Activated CD4-positive, alpha-beta T cell treated with anti-CD3 and anti-CD28 coated beads for 24 hours (primary cell): ENCODE measurements around the gene VMP1.
"Not testable (repeated sequence)": the region's sequence is repeated elsewhere in the genome, so short reads cannot be mapped to it uniquely, and the experiment has no call there.

ENCODE experiments used
- DNase-seq, 2 donors: peaks; one replicate each; pipeline ENCODE4 v3.0.0-alpha.2; 2020; ENCODE audit warnings: low read depth in 2 of 2

The VMP1 gene

DNA sequence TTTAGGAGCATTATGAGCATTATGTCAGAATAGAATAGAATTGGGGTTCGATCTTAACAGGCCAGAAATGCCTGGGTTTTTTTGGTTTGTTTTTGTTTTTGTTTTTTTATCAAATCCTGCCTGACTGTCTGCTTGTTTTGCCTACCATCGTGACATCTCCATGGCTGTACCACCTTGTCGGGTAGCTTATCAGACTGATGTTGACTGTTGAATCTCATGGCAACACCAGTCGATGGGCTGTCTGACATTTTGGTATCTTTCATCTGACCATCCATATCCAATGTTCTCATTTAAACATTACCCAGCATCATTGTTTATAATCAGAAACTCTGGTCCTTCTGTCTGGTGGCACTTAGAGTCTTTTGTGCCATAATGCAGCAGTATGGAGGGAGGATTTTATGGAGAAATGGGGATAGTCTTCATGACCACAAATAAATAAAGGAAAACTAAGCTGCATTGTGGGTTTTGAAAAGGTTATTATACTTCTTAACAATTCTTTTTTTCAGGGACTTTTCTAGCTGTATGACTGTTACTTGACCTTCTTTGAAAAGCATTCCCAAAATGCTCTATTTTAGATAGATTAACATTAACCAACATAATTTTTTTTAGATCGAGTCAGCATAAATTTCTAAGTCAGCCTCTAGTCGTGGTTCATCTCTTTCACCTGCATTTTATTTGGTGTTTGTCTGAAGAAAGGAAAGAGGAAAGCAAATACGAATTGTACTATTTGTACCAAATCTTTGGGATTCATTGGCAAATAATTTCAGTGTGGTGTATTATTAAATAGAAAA lies 133.8 kb downstream of the VMP1 start:
- not testable (repeated sequence) for DNase-seq

DNA sequence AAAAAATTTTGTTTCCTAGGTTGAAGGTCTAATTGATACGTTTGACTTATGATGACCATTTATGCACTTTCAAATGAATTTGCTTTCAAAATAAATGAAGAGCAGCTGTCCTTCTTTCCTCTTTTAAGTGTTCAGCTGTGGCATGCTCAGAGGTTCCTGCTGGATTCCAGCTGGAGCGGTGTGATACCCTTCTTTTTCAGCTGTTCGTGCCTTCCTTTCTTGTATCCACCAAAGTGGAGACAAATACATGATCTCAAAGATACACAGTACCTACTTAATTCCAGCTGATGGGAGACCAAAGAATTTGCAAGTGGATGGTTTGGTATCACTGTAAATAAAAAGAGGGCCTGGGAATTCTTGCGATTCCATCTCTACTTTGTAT lies 134.4 kb downstream of the VMP1 start:
- DNase-seq = not testable (repeated sequence)

DNA sequence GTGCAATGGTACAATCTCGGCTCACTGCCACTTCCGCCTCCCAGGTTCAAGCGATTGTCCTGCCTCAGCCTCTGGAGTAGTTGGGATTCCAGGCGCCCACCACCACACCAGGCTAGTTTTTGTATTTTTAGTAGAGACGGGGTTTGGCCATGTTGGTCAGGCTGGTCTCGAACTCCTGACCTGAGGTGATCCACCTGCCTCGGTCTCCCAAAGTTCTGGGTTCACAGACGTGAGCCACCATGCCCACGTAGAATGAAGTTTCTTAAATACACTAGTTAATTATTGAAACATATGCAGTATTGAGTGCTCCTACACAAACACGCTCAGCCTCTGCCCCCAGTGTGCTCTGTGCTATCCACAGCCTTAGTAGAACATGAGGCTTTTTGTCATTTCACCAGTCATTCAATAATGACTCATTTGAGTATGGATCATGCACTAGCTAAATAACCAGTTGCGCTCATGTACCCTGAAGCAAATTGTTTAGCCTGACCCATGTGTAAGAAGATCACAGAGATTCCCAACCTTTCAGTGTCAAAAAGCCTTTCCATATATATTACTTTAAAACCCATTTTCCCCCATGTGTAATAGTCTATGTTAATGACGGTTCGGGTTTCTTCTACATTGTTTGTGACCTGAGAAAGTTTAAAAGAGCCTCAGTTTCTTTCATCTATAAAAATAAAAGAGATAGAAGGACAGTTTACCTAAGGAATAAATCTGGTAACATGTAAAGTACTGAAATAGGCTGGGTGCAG lies 135.6 kb downstream of the VMP1 start:
- peak in 1 of 2 donors; percentile 67 for DNase-seq

DNA sequence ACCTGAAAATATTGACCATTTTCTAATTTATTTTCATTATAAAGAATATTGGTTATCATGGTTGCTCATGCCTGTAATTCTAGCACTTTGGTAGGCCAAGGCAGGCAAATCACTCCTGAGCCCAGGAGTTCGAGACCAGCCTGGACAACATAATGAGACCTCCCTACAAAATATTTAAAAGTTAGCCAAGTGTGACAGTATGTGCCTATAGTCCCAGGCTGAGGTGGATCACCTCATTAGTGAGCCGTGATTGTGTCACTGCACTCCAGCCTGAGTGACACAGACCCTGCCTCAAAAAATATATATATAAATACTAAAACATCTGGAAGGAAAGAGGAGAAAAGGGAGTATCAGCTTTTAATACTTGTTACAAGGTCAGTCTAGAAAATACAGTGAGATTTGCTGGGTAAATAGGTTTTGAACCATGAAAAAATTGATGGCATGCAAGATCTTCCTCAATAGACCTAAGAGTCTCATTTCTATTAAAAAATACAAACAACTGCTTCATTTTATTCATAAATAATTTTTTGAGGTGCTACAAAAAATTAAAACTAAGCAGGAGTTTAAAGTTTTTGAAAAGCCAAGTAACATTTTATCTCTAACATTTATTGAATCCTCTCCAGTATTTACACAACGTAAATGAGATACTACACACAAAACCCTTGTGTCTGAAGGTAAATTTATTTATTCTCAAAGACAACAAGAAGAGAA lies 137.6 kb downstream of the VMP1 start:
- DNase-seq = no peak

DNA sequence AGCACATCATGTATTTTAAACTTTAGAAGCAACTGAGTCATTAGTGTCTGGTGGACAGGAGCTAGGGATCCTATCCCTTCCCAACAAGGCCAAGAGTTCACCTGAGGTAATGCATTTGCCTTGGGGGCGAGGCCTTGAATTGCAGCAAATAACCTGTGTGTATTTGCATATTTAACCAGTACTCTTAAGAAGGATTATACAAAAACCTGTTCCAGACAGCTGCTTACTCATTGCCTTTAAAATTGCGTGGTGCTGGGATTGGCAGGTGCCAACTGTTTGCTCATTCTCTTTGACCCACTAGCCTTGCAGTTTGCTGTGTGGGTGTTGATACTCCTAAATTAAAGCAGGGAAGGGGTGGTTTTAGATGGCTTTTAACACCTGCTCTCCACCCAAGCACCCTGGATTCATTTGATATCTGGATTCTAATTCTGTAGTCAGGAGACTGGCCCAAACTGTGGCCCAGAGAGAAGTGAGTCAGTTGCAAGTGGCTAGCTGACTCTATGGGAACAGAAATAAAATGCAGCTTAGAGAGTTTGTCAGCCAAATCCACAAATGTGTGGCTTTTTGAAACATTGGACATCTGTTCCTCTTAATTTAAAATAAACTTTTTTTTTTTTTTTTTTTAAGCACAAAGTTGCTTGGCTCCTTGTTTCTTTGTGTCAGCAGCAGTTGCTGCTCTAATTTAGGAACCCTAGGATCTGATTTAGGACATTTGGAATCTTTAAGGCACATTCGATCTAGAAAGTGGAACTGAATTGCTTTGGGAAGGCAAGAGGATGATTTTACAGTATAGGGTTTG lies 138.3 kb downstream of the VMP1 start:
- no peak for DNase-seq

DNA sequence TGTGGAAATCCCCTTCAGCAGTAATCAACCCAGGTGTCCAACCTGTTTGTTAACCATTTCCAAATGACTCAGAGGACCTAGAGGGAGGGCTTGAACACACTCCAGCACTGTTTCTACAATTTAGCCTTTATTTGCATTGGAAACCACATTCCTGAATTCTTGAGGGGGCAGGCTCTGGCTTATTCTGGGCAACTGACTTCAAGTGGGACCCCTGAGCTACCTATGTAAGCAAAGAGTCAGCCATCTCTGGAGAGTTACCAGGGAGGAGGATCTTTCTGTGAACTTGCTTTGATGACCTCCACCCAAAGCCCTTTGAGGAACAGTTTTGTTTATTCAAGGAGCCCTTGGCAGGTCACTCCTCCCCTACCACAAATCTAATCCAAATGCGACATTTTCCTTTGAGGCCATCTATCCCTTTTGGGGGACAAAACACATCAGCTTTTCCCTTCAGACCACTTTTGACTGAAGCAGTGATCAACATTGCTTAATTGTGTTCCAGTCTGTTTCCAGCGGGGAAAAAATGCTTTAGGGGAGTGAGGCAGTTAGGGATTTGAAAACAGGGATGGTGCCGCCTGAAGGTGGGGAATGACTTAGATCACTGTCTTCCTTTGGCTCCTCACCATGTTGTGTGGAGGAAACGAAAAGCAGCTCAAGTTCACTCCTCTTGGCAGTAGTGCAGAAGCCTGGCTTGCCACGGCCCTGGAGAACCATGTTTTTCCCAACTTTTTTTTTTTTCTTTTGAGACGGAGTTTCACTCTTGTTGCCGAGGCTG lies 139.1 kb downstream of the VMP1 start:
- no peak for DNase-seq

DNA sequence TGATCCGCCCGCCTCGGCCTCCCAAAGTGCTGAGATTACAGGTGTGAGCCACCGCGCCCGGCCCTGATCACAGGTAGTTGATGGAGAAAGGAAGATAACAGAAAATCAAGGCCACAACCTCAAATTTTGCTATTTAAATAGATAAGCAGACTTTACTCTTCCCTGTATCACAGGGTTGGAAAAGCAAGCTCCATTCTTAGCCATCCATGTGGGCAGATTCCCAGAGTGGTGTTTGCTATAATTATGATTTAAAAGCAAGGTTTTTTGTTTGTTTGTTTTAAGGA lies 140.9 kb downstream of the VMP1 start:
- DNase-seq = no peak

DNA sequence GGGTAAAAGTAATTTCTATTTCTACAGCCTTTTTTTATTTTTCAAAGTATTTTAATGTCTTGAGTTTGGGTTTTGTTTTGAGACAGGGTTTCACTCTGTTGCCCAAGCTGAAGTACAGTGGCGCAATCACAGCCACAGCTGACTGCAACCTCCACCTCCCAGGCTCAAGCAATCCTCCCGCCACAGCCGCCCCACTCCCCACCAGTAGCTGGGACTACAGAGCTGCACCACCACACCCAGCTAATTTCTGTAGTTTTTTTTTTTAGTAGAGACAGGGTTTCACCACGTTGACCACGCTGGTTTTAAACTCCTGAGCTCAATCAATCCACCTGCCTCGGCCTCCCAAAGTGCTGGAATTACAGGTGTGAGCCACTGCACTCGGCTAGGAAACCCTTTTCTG lies 141.3 kb downstream of the VMP1 start:
- DNase-seq = no peak

DNA sequence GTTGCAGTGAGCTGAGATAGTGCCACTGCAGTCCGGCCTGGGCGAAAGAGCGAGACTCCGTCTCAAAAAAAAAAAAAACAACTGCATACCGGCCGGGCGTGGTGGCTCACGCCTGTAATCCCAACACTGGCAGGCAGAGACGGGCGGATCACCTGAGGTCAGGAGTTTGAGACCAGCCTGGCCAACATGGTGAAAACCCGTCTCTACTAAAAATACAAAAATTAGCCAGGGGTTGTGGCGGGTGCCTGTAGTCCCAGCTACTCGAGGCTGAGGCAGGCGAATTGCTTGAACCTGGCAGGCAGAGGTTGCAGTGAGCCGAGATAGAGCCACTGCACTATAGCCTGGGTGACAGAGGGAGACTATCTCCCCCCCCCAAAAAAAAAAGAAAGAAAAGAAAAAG lies 142.9 kb downstream of the VMP1 start:
- DNase-seq = not testable (repeated sequence)

DNA sequence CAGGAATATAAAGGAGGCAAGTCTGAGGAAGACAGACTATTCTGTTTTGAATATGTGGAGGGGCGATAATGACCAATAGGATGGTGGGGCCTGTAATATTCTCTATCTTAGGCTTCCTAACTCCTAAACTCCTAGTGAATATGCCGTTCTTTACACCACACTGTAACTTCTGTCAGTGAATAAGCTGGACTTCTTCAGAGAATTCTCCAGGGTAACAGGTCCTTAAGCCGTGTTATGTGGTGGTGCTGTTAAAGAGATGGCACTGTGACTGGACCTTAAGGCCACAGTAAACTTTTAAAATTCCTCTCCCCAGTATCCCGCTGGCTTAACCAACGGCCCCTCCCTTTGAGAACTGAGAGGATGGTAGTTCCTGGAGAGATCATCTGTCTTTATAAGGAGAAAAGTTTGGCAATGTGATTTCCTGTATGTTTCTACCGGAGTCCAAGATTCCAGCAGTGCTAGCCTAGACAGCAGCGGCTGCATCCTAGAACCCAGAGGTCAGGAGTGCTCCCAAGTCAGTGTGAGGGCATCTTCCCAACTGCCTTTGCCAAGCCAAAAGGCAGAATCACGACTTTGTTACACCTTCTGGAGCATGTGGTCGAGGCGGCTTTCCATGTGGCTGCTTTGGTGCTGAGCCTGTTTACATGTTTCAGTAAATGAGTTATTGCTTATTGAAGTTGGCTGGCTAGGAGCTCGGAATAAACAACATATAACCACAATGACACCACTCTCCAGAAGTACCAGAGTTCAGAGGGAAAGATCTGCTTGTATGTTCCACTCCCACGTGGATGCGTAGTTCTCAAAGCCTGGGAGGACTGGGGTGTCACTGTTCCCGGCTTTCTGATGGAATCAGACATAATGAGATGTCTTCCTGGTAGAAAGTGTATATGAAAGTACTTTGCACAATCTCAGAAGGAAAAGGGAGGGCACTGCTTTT lies 144.3 kb downstream of the VMP1 start:
- DNase-seq = no peak

DNA sequence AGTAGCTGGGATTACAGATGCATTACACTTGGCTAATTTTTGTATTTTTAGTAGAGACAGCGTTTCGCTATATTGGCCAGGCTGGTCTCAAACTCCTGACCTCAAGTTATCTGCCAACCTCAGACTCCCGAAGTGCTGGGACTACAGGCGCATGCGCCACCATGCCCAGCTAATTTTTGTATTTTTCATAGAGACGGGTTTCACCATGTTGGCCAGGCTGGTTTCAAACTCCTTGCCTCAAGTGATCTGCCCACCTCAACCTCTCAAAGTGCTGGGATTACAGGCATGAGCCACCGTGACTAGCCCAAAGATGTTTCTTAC lies 145.4 kb downstream of the VMP1 start:
- not testable (repeated sequence) for DNase-seq

DNA sequence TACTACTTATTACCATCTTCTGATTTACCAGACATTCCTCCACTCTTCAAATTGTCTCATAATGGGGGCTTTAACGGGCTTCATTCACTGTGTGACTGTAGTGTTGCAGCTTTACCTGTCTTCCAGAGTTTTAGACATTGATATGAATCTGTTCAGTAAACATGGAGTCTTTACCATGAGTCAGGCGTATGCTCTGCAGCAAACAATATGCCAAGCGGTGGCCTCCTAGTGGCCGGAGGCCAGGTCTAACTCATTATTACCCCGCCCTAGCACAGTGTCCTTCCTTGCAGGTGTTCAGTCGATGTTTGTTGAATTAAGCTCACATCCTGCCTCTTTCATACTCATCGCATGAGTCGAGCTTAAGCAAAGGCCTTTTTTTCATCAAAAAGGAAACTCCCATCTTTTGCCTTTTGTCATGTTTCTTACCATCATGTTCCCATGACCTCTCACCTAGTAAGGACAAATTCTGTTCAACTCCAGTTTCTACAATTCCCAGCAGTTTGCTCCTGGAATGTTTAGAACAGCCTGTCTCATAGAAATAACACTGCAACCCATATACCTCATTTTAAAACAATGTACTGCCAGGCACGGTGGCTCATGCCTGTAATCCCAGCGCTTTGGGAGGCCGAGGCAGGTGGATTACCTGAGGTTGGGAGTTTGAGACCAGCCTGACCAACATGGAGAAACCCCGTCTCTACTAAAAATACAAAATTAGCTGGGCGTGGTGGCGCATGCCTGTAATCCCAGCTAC lies 145.9 kb downstream of the VMP1 start:
- DNase-seq = no peak

DNA sequence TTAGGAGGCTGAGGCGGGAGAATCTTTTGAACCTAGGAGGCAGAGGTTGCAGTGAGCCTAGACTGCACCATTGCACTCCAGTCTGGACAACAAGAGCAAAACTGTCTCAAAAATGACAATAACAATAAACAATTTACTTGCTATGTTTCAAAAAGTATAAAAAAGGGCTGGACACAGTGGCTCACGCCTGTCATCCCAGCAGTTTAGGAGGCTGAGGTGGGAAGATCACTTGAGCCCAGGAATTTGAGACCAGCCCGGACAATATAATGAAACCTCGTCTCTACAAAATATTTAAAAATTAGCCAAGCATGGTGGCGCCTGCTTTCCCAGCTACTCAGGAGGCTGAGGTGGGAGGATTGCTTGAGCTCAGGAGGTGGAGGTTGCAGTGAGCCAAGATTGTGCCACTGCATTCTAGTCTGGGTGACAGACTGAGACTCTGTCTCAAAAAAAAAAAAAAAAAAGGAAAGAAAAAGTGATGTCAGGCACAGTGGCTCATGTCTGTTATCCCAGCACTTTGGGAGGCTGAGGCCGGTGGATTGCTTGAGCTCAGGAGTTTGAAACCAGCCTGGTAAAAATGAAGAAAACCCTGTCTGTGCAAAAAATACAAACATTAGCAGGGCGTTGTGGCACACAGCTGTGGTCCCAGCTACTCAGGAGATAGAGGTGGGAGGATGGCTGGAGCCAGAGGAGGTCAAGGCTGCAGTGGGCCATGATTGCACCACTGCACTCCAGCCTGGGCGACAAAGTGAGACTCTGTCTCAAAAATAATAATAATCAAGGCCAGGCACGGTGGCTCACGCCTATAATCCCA lies 146.7 kb downstream of the VMP1 start:
- DNase-seq = not testable (repeated sequence)

DNA sequence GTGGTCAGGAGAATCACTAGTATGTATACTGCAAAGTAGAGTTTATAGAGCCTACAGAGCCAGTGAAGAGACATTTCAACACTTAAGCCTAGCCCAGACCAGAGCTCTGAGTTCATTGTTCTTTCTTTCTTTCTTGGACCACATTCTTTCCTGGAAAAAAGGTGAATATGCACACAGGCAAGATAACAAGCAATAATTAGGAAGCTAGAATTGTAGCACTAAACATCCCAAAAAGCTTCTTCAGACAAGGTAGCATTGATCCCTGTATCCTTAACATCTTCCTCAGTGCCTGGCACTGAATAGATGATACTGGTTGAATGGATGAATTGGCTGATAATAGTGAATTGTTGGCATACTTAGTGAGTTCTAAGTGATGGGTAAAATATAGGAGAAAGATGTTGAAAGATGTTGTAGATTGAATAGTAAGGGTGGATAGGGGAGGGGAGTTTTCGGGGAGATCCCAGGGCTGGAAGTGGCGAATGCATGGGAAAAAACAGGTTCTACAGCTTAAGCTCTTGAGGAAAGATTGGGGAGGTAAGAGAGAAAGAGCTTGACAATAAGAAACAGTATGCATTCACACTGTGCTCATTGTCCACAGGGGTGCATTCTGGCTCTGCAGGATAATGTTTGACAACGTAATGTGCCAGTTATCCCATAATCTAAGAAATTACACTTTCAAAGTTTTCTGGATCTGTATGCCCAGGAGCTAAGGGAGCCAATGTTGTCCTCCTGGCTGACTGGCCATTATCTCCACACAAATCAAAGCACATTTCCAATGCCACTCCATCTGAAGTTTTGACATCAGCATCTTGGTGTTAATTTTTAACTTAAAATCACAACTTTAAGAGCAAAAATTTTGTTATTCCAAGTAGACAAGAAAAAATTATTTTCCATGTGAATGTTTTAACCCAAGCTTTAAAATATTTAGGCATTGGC lies 149.7 kb downstream of the VMP1 start:
- DNase-seq = no peak

DNA sequence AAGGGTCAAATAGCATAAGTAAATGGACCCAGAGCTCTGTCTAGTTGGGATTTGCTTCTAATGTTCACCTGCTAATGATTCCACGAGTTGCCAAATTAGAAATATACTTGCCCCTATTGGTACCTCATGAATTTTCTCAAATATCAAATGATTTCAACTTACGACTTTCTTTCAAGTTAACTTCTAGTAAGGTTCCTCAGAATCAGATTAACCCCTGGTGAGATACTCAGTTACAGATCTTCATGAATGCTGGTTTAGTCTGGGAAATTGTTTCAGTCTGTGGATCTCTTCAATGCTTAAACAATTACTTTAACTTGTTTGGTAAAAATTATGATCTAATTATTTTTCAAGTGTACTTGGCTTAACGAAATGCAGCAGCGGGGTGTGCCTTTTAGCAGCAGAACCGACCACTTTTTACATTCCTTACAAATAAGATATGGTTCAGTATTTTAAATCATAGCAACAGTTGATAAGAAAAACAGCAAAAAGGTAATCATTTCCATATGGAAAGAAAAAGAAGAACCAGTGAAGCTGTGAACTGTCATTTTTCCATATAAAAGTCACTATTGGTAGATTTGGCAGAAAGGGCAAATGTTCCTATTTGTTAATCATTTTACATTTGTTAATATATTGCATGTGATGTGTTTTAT lies 150.8 kb downstream of the VMP1 start:
- no peak for DNase-seq

DNA sequence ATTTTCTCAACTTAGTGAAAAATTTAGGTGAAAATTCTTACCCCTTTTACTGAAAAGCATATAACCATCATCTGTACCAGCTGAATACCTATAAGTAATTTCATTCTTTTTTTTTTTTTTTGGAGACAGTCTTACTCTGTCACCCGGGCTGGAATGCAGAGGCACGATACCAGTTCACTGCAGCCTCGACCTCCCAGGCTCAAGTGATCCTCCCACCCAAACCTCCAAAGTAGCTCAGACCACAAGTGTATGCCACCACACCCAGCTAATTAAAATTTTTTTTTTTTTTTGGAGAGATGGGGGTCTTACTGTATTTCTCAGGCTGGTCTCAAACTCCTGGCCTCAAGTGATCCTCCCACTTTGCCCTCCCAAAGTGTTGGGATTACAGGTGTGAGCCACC lies 151.5 kb downstream of the VMP1 start:
- no peak for DNase-seq

DNA sequence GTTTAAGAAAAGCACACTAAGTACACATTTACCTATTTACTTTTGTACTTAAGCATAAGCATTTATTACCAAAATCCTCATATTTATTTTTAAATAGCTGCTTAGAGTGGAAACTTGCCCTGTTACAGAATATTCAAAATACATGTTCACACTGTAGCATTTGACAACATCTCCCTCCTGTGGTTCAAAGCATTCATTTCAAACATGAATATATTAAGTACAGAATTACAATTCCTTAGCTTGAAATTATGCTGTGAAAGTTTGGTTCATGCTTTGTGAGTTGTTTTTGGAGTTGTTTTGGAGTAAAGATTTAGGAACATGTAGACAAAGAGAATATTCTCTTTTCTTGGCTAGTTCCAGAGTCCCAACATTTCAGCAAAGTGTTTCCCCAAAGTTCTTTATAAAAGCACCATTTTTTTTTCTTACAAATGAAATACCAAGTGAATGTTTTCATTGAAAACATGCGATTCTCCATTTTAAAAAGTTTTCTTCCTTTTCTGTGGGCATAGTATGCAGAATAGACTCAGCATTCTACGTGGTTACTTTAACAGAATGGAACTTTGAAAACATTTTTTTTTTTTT lies 152.1 kb downstream of the VMP1 start:
- no peak for DNase-seq
